Measurements from ENCODE around the gene SLIT3.
"Not testable (repeated sequence)": the region's sequence is repeated elsewhere in the genome, so short reads cannot be mapped to it uniquely, and the experiment has no call there.

SLIT3 gene

GRCh38 chr5:169146158-169146557 lies 154.8 kb downstream of the SLIT3 start:
- no peaks in the 10 kb centered on the region for H3K9me3 ChIP-seq (ENCODE audit: insufficient read depth, low read length)
- no peak overlapping the region for H2AFZ ChIP-seq (ENCODE audit: low read depth, low read length, severe bottlenecking)
- H3K9ac ChIP-seq (ENCODE audit: low read length) = no peak overlapping the region
- no peak overlapping the region for H3K27ac ChIP-seq (ENCODE audit: low read depth, low read length)
- H3K36me3 ChIP-seq (ENCODE audit: low read length) = no peaks in the 10 kb centered on the region
- H3K4me2 ChIP-seq (ENCODE audit: low read depth, low read length, poor library complexity, severe bottlenecking) = no peak overlapping the region
- no peaks in the 10 kb centered on the region for H3K9me2 ChIP-seq (replicated peaks; ENCODE audit: insufficient read depth, low read length)
- H3K27me3 ChIP-seq (ENCODE audit: low read length) = no peaks in the 10 kb centered on the region
- TF ChIP-seq CTCF (IDR thresholded peaks at IDR 0.05; ENCODE audit: insufficient read depth, low read length, poor library complexity, severe bottlenecking) (no peak), EZH2phosphoT487 (conservative IDR thresholded peaks at IDR 0.05; ENCODE audit: low read length) (no peak)
- no peaks in the 10 kb centered on the region for H3F3A ChIP-seq (ENCODE audit: insufficient read depth)
- no peak overlapping the region for H3K4me3 ChIP-seq (ENCODE audit: insufficient read depth, low read length, poor library complexity, severe bottlenecking)
- H3K79me2 ChIP-seq (ENCODE audit: insufficient read depth, low read length) = no peaks in the 10 kb centered on the region
- no peaks in the 10 kb centered on the region for H4K20me1 ChIP-seq (ENCODE audit: low read depth, low read length)

- Histone ChIP-seq H3K36me3 (ENCODE audit: low read length) (no peaks in the 10 kb centered on the region), H3F3A (ENCODE audit: insufficient read depth) (no peaks in the 10 kb centered on the region), H3K4me3 (ENCODE audit: insufficient read depth, low read length, poor library complexity, severe bottlenecking) (no peak overlapping the region), H3K9ac (ENCODE audit: low read length) (no peak overlapping the region), H2AFZ (ENCODE audit: low read depth, low read length, severe bottlenecking) (no peak overlapping the region), H3K79me2 (ENCODE audit: insufficient read depth, low read length) (no peaks in the 10 kb centered on the region), H3K27me3 (ENCODE audit: low read length) (no peaks in the 10 kb centered on the region), H4K20me1 (ENCODE audit: low read depth, low read length) (no peaks in the 10 kb centered on the region), H3K4me2 (ENCODE audit: low read depth, low read length, poor library complexity, severe bottlenecking) (no peak overlapping the region), H3K27ac (ENCODE audit: low read depth, low read length) (no peak overlapping the region), H3K9me3 (ENCODE audit: insufficient read depth, low read length) (no peaks in the 10 kb centered on the region), H3K9me2 (replicated peaks; ENCODE audit: insufficient read depth, low read length) (no peaks in the 10 kb centered on the region)
- no peak for TF ChIP-seq CTCF (IDR thresholded peaks at IDR 0.05; ENCODE audit: insufficient read depth, low read length, poor library complexity, severe bottlenecking)
- TF ChIP-seq EZH2phosphoT487 (conservative IDR thresholded peaks at IDR 0.05; ENCODE audit: low read length) = no peak
Observed at GRCh38 chr5:169142264-169142970, 158.5 kb downstream of the SLIT3 start.

- H3K4me3 ChIP-seq (ENCODE audit: insufficient read depth, low read length, poor library complexity, severe bottlenecking); H4K20me1 ChIP-seq (ENCODE audit: low read depth, low read length); H3K36me3 ChIP-seq (ENCODE audit: low read length); H2AFZ ChIP-seq (ENCODE audit: low read depth, low read length, severe bottlenecking); H3K27me3 ChIP-seq (ENCODE audit: low read length); H3K9ac ChIP-seq (ENCODE audit: low read length); H3K9me3 ChIP-seq (ENCODE audit: insufficient read depth, low read length); H3F3A ChIP-seq (ENCODE audit: insufficient read depth); H3K27ac ChIP-seq (ENCODE audit: low read depth, low read length); H3K9me2 ChIP-seq (replicated peaks; ENCODE audit: insufficient read depth, low read length); H3K4me2 ChIP-seq (ENCODE audit: low read depth, low read length, poor library complexity, severe bottlenecking); H3K79me2 ChIP-seq (ENCODE audit: insufficient read depth, low read length): not testable (repeated sequence)
Observed at GRCh38 chr5:169140215-169140614, 160.7 kb downstream of the SLIT3 start.

- no peak overlapping the region for H3K4me3 ChIP-seq (ENCODE audit: insufficient read depth, low read length, poor library complexity, severe bottlenecking)
- no peaks in the 10 kb centered on the region for H3F3A ChIP-seq (ENCODE audit: insufficient read depth)
- H3K9me2 ChIP-seq (replicated peaks; ENCODE audit: insufficient read depth, low read length) = no peaks in the 10 kb centered on the region
- no peak overlapping the region for H3K27ac ChIP-seq (ENCODE audit: low read depth, low read length)
- H3K4me2 ChIP-seq (ENCODE audit: low read depth, low read length, poor library complexity, severe bottlenecking) = no peak overlapping the region
- H3K79me2 ChIP-seq (ENCODE audit: insufficient read depth, low read length) = no peaks in the 10 kb centered on the region
- no peaks in the 10 kb centered on the region for H3K9me3 ChIP-seq (ENCODE audit: insufficient read depth, low read length)
- no peaks in the 10 kb centered on the region for H3K36me3 ChIP-seq (ENCODE audit: low read length)
- TF ChIP-seq EZH2phosphoT487 (conservative IDR thresholded peaks at IDR 0.05; ENCODE audit: low read length) (no peak), CTCF (IDR thresholded peaks at IDR 0.05; ENCODE audit: insufficient read depth, low read length, poor library complexity, severe bottlenecking) (no peak)
- H3K9ac ChIP-seq (ENCODE audit: low read length) = no peak overlapping the region
- H2AFZ ChIP-seq (ENCODE audit: low read depth, low read length, severe bottlenecking) = no peak overlapping the region
- H3K27me3 ChIP-seq (ENCODE audit: low read length) = no peaks in the 10 kb centered on the region
- H4K20me1 ChIP-seq (ENCODE audit: low read depth, low read length) = no peaks in the 10 kb centered on the region
Observed at GRCh38 chr5:169139480-169140050, 161.4 kb downstream of the SLIT3 start.

Data from SU-DHL-6 (cell line).